MCF 10A (cell line): ENCODE measurements around the gene SDE2. TPM values are rescaled to one million over a fixed set of nuclear protein-coding genes. Genes with fewer than 3 reads are reported as not detected.

ENCODE experiments used
- BruUV-seq: library from RNA; stranded (reverse); fragments of 400-500 nt; replicated peaks from 2 replicates; lab custom pipeline; 2021; lab: Mats Ljungman, UMichigan
- CTCF ChIA-PET: fragments of 300-600 bp; sonication (Branson Sonifier 250); formaldehyde crosslinking; extraction: SDS; loops from one replicate; lab custom pipeline; 2021; ENCODE audit warnings: antibody characterized with exemption, inconsistent platforms; lab: Yijun Ruan, JAX
- POLR2A ChIA-PET: fragments of 300-600, 350-650 bp; sonication (Branson Sonifier 250); formaldehyde crosslinking; extraction: SDS; loops from one replicate; lab custom pipeline; 2020; ENCODE audit warnings: antibody characterized with exemption, inconsistent platforms; lab: Yijun Ruan, JAX
- DNase-seq: peaks from one replicate; pipeline ENCODE4 v3.0.0-alpha.2; 2018; ENCODE audit not compliant: unreplicated experiment
- H3K27ac Mint-ChIP-seq: one replicate; pipeline ENCODE4 v1.8.0; 2022; ENCODE audit warnings: mild to moderate bottlenecking, low read depth, mixed read lengths; ENCODE audit not compliant: unreplicated experiment
- H3K27me3 Mint-ChIP-seq: one replicate; pipeline ENCODE4 v1.8.0; 2022; ENCODE audit warnings: mixed read lengths; ENCODE audit not compliant: insufficient read depth, unreplicated experiment
- H3K36me3 Mint-ChIP-seq: one replicate; pipeline ENCODE4 v1.8.0; 2022; ENCODE audit warnings: mild to moderate bottlenecking, moderate library complexity, mixed read lengths; ENCODE audit not compliant: insufficient read depth, unreplicated experiment
- H3K4me1 Mint-ChIP-seq: one replicate; pipeline ENCODE4 v1.8.0; 2022; ENCODE audit warnings: mixed read lengths; ENCODE audit not compliant: insufficient read depth, unreplicated experiment
- H3K4me3 Mint-ChIP-seq: one replicate; pipeline ENCODE4 v1.8.0; 2022; ENCODE audit warnings: mild to moderate bottlenecking, moderate library complexity, mixed read lengths; ENCODE audit not compliant: unreplicated experiment
- H3K9me3 Mint-ChIP-seq: one replicate; pipeline ENCODE4 v1.8.0; 2022; ENCODE audit warnings: mixed read lengths; ENCODE audit not compliant: unreplicated experiment
- CTCF ChIP-seq: fragments of 200-600 bp; IDR thresholded peaks from one replicate; pipeline ENCODE4 v1.8.0; 2022; ENCODE audit warnings: antibody characterized with exemption, mild to moderate bottlenecking; ENCODE audit not compliant: unreplicated experiment
- intact Hi-C: fragments of 100-400 bp; cut with micrococcal nuclease; formaldehyde crosslinking; loops from 2 replicates; pipeline ENCODE4 v1.14.1; 2022
- total RNA-seq: library from RNA; stranded (reverse); gene quantifications from 2 replicates; pipeline ENCODE4 v1.2.3, GENCODE V29; 2022

The SDE2 gene
- total RNA-seq, 1 experiment from 2014 or later: 59.3 TPM

- ChIA-PET POLR2A (interaction anchor here (0.9 to 3.1 kb wide), 4 partner anchors 58 to 63 kb away, joined by 4 to 19 read pairs (median 10); partner anchors contain the start of gene H3-3A), CTCF (interaction anchor here (0.6 to 1.2 kb wide), 4 partner anchors 46 to 230 kb away, joined by 3 to 5 read pairs (median 3); no protein-coding TSS in a partner anchor)
- no peak for TF ChIP-seq CTCF
- intact Hi-C loops: no loop called here
- Mint-ChIP-seq H3K4me3 (no peak overlapping the region), H3K36me3 (peaks cover 5% of the 10 kb centered on the region), H3K9me3 (no peaks in the 10 kb centered on the region), H3K27me3 (no peaks in the 10 kb centered on the region), H3K27ac (no peak overlapping the region), H3K4me1 (peaks cover 14% of the 10 kb centered on the region)
- no peak for DNase-seq
- no TSS peak for BruUV-seq
These were observed 4.5 kb upstream of the SDE2 start for GRCh38 chr1:226003502-226004170.

- no peak overlapping the region for H3K27ac Mint-ChIP-seq
- DNase-seq: peak; percentile 85
- peaks cover 14% of the 10 kb centered on the region for H3K4me1 Mint-ChIP-seq
- POLR2A ChIA-PET: interaction anchor here (0.5 to 1.6 kb wide), 5 partner anchors 12 to 64 kb away, joined by 3 to 11 read pairs (median 4); partner anchors contain the start of gene H3-3A
- H3K4me3 Mint-ChIP-seq: no peak overlapping the region
- H3K36me3 Mint-ChIP-seq: peaks cover 11% of the 10 kb centered on the region
- TF ChIP-seq CTCF: no peak
- no peaks in the 10 kb centered on the region for H3K27me3 Mint-ChIP-seq
- BruUV-seq: no TSS peak
- intact Hi-C loops: no loop called here
- H3K9me3 Mint-ChIP-seq: no peaks in the 10 kb centered on the region
- CTCF ChIA-PET: interaction anchor here (0.5 to 0.6 kb wide), 2 partner anchors 47 to 521 kb away, joined by 3 to 4 read pairs; no protein-coding TSS in a partner anchor
These were observed 3.7 kb upstream of the SDE2 start for GRCh38 chr1:226002667-226003501.

GRCh38 chr1:226001963-226002666, 3.0 kb upstream of the SDE2 start:
- ChIA-PET POLR2A (interaction anchor here (0.7 to 3.1 kb wide), 8 partner anchors 9 to 291 kb away, joined by 3 to 107 read pairs (median 7); partner anchors contain the start of gene H3-3A), CTCF (interaction anchor here (0.9 to 1.0 kb wide), 2 partner anchors 14 to 24 kb away, joined by 3 to 4 read pairs; no protein-coding TSS in a partner anchor)
- BruUV-seq: no TSS peak
- no peaks in the 10 kb centered on the region for H3K27me3 Mint-ChIP-seq
- peak; percentile 46 for DNase-seq
- H3K4me3 Mint-ChIP-seq: no peak overlapping the region
- no peak for TF ChIP-seq CTCF
- peaks cover 12% of the 10 kb centered on the region for H3K36me3 Mint-ChIP-seq
- no peak overlapping the region for H3K27ac Mint-ChIP-seq
- H3K9me3 Mint-ChIP-seq: no peaks in the 10 kb centered on the region
- intact Hi-C loops: loop anchor here (2.0 kb wide), 1 partner anchor 25 kb away; no protein-coding TSS in a partner anchor
- H3K4me1 Mint-ChIP-seq: peaks cover 15% of the 10 kb centered on the region
